ENCODE data around the gene RTP3.

- no peak for TF ChIP-seq CTCF (IDR thresholded peaks at IDR 0.05 in 8 of 11, conservative IDR thresholded peaks at IDR 0.05 in 3 of 11)
- TF ChIP-seq POLR2A (IDR thresholded peaks at IDR 0.05), result no peak
These were observed 12.0 kb upstream of the RTP3 start for GRCh38 chr3:46485779-46486175.

Data from spleen (tissue), 7 donors.